Esophagus squamous epithelium (tissue), 4 donors: ENCODE results near the gene LDLRAD4.

ENCODE experiments used
- CTCF ChIP-seq, 6 experiments: fragments of 450-650 bp in 4 of 6; fragments of 200-600 bp in 2 of 6; sonication (generic) in 2 of 6; IDR thresholded peaks; one replicate each; pipeline ENCODE4 v1.5.1; 2016 to 2019; ENCODE audit warnings: antibody characterized with exemption in 6 of 6, mild to moderate bottlenecking in 4 of 6, moderate library complexity in 4 of 6
- POLR2A ChIP-seq, 4 donors: fragments of 450-650 bp; IDR thresholded peaks; one replicate each; pipeline ENCODE4 v1.6.1; 2017; ENCODE audit warnings: antibody characterized with exemption in 4 of 4, mild to moderate bottlenecking in 4 of 4, moderate library complexity in 3 of 4

DNA sequence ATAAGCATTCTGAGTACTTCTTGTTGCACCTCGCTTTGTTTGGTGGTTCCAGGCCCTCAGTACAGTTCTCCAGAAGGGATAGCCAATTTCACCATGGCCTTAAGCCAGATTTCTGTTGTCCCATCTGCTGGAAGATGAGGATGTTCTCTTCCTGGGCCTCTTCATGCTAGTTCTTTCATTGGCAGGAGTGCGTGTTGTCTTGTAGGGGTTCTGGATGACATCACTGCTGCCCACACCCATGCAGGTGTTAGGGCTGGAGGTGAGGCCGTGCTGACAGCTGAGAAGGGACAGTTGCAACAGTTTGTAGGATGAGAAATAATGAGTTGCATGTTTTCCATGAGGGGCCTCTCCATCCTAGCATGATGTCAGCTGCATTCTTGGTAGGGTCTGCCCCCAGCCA, 142.9 kb downstream of the LDLRAD4 start:
- TF ChIP-seq CTCF (IDR thresholded peaks at IDR 0.05), result no peak
- TF ChIP-seq POLR2A (IDR thresholded peaks at IDR 0.05), result no peak
